Left lung (tissue), 10 donors: Measurements from ENCODE around the gene RAB3D. TPM values are rescaled to one million over a fixed set of nuclear protein-coding genes. Genes with fewer than 3 reads are reported as not detected.
"Not testable (repeated sequence)": the region's sequence is repeated elsewhere in the genome, so short reads cannot be mapped to it uniquely, and the experiment has no call there.

ENCODE experiments used
- ATAC-seq: fragments of 200-7000 bp; cut with Tn5 transposase; one replicate; pipeline ENCODE4 v1.9.1; 2020; ENCODE audit warnings: moderate library complexity
- DNase-seq, 4 donors: peaks; one replicate each; pipeline ENCODE4 v3.0.0-alpha.2; 2013 to 2020
- H3K27ac ChIP-seq, 2 donors: fragments of 200-600 bp; sonication (generic) in 1 of 2; one replicate each; pipeline versions ENCODE4 v1.5.0 to v1.8.0; 2020 to 2021
- H3K27me3 ChIP-seq, 2 donors: fragments of 200-600 bp; sonication (generic) in 1 of 2; one replicate each; pipeline versions ENCODE4 v1.5.0 to v1.8.0; 2020 to 2021
- H3K36me3 ChIP-seq, 2 donors: fragments of 200-600 bp; sonication (generic) in 1 of 2; one replicate each; pipeline versions ENCODE4 v1.5.0 to v1.8.0; 2020 to 2021
- H3K4me1 ChIP-seq, 2 donors: fragments of 200-600 bp; one replicate each; pipeline ENCODE4 v1.8.0; 2021
- H3K4me3 ChIP-seq, 2 donors: fragments of 200-600 bp; sonication (generic) in 1 of 2; one replicate each; pipeline versions ENCODE4 v1.5.0 to v1.8.0; 2020 to 2021; ENCODE audit warnings: mild to moderate bottlenecking in 1 of 2
- H3K9me3 ChIP-seq, 2 donors: fragments of 200-600 bp; sonication (generic) in 1 of 2; one replicate each; pipeline versions ENCODE4 v1.5.0 to v1.8.0; 2020 to 2021
- CTCF ChIP-seq, 2 donors: fragments of 200-600 bp; sonication (generic) in 1 of 2; IDR thresholded peaks; one replicate each; pipeline versions ENCODE4 v1.5.0 to v1.8.0; 2021; ENCODE audit warnings: antibody characterized with exemption in 2 of 2
- intact Hi-C, 2 donors: fragments of 100-400 bp; cut with DNase I; formaldehyde crosslinking; loops; one replicate each; pipeline versions ENCODE4 v1.11.2 to v1.14.2; 2022
- polyA plus RNA-seq, 6 donors: library from polyadenylated mRNA; unstranded; fragments of 120-200 nt; gene quantifications; one replicate each; pipeline ENCODE4 v1.2.1, GENCODE V29; 2013; ENCODE audit not compliant: insufficient read length in 6 of 6
- total RNA-seq, 2 donors: library from RNA; stranded (reverse); fragmentation: NEBNext Ultra II Directional; extraction: Animal tissue kit (Norgen Biotek cat#: 25700); gene quantifications; one replicate each; pipeline ENCODE4 v1.2.1, GENCODE V29; 2021
- donor health status: DM: no; HTN: yes; CAD: no.
- donor health status: DM: no; HTN: no; CAD: no.

Gene RAB3D
- total and polyA plus RNA-seq, 8 donors, result 16.3 to 71.6 (median 19.3) TPM

DNA sequence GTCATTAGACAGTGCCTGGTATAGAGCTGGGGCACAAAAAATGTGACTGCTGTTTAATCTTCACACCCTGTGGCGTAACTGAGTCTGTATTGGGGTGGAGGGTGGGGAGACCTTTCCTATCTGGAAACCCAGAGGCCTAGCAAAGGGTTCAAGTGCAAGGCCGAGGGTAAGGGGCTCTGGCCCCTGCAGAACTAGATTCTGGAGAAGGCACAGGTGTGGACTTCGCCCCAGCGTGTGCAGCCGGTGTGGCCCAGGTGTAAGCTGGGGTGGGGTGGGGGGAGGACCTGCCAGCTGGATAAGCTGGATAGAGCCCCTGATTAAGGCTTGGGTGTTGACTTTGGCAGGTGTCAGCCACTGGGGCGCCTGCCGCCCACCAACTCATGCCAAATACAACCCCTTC, 1.3 kb downstream of the RAB3D start:
- Histone ChIP-seq H3K4me1 (peaks cover 6 to 34% of the 10 kb centered on the region in 2 donors), H3K36me3 (peaks cover 0 to 48% of the 10 kb centered on the region in 2 donors), H3K9me3 (no peaks in the 10 kb centered on the region), H3K4me3 (peak overlapping the region in 1 of 2 donors; percentile 80), H3K27ac (peak overlapping the region in 1 of 2 donors; percentile 80), H3K27me3 (no peaks in the 10 kb centered on the region)
- DNase-seq (no peak), ATAC-seq (no peak)
- intact Hi-C loops, result no loop called here
- TF ChIP-seq CTCF (IDR thresholded peaks at IDR 0.05), result no peak

DNA sequence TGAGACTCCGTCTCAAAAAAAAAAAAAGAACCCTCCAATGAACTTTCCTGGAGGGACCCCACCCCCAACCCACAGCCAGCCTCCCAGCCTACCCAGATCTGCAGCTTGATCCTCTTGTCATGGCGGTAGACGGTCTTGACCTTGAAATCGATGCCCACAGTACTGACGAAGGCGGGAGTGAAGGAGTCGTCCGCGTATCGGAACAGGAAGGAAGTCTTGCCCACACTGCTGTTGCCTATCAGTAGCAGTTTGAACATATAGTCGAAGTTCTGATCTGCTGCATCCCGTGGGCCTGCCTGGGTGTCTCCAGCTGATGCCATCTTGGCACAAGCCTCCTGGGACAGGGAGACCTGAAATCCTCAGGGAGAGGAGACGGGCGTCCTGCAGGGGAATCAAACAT, 2.4 kb downstream of the RAB3D start:
- ATAC-seq (no peak), DNase-seq (no peak)
- TF ChIP-seq CTCF (IDR thresholded peaks at IDR 0.05), result no peak
- no peaks in the 10 kb centered on the region for H3K9me3 ChIP-seq
- intact Hi-C loops, result no loop called here
- H3K27ac ChIP-seq, result peak overlapping the region in 1 of 2 donors; percentile 80
- H3K4me3 ChIP-seq, result peak overlapping the region in 1 of 2 donors; percentile 80
- H3K4me1 ChIP-seq, result peaks cover 6 to 34% of the 10 kb centered on the region in 2 donors
- H3K36me3 ChIP-seq, result peaks cover 0 to 53% of the 10 kb centered on the region in 2 donors
- H3K27me3 ChIP-seq, result no peaks in the 10 kb centered on the region

GRCh38 chr19:11335449-11336146, 3.9 kb downstream of the RAB3D start:
- no peak overlapping the region for H3K27ac ChIP-seq
- DNase-seq, result no peak
- H3K4me3 ChIP-seq, result no peak overlapping the region
- no peaks in the 10 kb centered on the region for H3K27me3 ChIP-seq
- intact Hi-C loops, result no loop called here
- no peaks in the 10 kb centered on the region for H3K9me3 ChIP-seq
- no peak for ATAC-seq
- peaks cover 0 to 68% of the 10 kb centered on the region in 2 donors for H3K36me3 ChIP-seq
- H3K4me1 ChIP-seq, result peaks cover 6 to 34% of the 10 kb centered on the region in 2 donors
- TF ChIP-seq CTCF (IDR thresholded peaks at IDR 0.05), result no peak

DNA sequence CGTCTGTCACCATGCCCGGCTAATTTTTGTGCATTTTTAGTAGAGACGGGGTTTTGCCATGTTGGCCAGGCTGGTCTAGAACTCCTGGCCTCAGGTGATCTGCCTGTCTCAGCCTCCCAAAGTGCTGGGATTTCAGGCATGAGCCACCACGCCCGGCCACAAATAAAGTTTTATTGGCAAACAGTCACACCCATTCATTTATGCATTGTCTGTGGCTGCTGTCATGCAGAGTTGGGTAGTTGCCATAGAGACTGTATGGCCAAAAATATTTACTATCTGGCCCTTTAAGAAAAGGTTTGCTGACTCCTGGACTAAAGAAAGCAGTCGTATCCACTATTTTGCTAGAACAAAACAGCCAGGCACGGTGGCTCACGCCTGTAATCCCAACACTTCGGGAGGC, 5.6 kb downstream of the RAB3D start:
- H3K27ac ChIP-seq, H3K4me3 ChIP-seq, H3K9me3 ChIP-seq, intact Hi-C loops, H3K27me3 ChIP-seq, ATAC-seq: not testable (repeated sequence)
- peaks cover 0 to 85% of the 10 kb centered on the region in 2 donors for H3K36me3 ChIP-seq
- peaks cover 0 to 26% of the 10 kb centered on the region in 2 donors for H3K4me1 ChIP-seq
- DNase-seq, result peak in 1 of 4 donors; percentile 9

DNA sequence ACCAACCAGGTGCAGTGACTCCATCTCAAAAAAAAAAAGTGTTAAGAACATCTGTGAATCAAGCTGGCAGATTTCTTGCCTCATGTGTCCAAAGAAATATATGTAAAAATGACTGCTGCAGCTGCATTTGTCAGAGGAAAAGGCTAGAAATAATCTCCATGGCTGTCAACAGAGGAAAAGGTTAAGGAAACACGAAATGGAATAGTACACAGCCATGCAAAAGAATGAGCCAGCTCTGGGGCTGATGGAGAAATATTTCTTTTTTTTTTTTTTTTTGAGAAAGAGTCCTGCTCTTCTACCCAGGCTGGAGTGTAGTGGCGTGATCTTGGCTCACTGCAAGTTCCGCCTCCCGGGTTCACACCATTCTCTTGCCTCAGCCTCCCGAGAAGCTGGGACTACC, 6.6 kb downstream of the RAB3D start:
- H3K4me3 ChIP-seq, result no peak overlapping the region
- DNase-seq (no peak), ATAC-seq (no peak)
- H3K9me3 ChIP-seq, result no peaks in the 10 kb centered on the region
- intact Hi-C loops, result no loop called here
- no peaks in the 10 kb centered on the region for H3K27me3 ChIP-seq
- H3K36me3 ChIP-seq, result peaks cover 0 to 95% of the 10 kb centered on the region in 2 donors
- H3K4me1 ChIP-seq, result peaks cover 0 to 16% of the 10 kb centered on the region in 2 donors
- no peak for TF ChIP-seq CTCF (IDR thresholded peaks at IDR 0.05)
- no peak overlapping the region for H3K27ac ChIP-seq

GRCh38 chr19:11331502-11331901, 8.0 kb downstream of the RAB3D start:
- Histone ChIP-seq H3K27ac (no peak overlapping the region), H3K4me1 (peaks cover 0 to 2% of the 10 kb centered on the region in 2 donors), H3K4me3 (no peak overlapping the region), H3K9me3 (no peaks in the 10 kb centered on the region), H3K36me3 (peaks cover 0 to 100% of the 10 kb centered on the region in 2 donors), H3K27me3 (no peaks in the 10 kb centered on the region)
- ATAC-seq, result no peak
- intact Hi-C loops, result no loop called here
- TF ChIP-seq CTCF (IDR thresholded peaks at IDR 0.05), result no peak
- no peak for DNase-seq
